Stimulated activated CD4-positive, alpha-beta T cell treated with anti-CD3 and anti-CD28 coated beads, Interleukin-15, amount 100 ng/mL, for 1 hour (primary cell): ENCODE data around the gene SCUBE3.

Experiments used
- DNase-seq, 2 donors: peaks; one replicate each; pipeline ENCODE4 v3.0.0-alpha.2; 2020; ENCODE audit warnings: low read depth in 1 of 2, low spot score in 1 of 2

Gene SCUBE3

GRCh38 chr6:35298625-35299140 is 84.9 kb downstream of the SCUBE3 start:
- DNase-seq: no peak

GRCh38 chr6:35299674-35300073 is 85.9 kb downstream of the SCUBE3 start:
- no peak for DNase-seq

GRCh38 chr6:35300848-35301247 is 87.1 kb downstream of the SCUBE3 start:
- no peak for DNase-seq
